Stimulated activated CD8-positive, alpha-beta memory T cell treated with anti-CD3 and anti-CD28 coated beads, Interleukin-7, amount 100 ng/mL, for 1 hour (primary cell): ENCODE measurements around the gene SLFNL1.

ENCODE experiments used
- DNase-seq, 2 donors: peaks; one replicate each; pipeline ENCODE4 v3.0.0-alpha.2; 2020; ENCODE audit warnings: low read depth in 2 of 2

The SLFNL1 gene

DNA sequence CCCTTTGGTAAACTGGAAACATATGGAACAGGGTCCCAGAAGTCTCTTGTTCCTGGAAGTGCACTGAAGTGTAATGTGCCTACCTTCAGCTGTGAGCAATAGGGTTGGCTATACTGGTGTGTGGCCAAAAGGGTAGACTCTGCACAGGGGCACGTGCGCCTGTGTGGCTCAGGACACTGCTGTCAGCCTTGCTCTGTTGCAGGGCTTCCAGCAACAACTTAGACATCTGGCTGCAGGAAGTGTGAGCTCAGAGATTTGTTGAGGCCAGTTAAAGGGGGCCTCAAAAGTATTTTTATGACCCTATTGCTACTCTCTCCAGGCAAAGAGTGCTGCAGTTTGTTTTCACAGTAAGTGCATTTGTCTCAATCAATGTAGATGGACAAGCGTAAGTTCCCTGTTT, 34.6 kb downstream of the SLFNL1 start:
- DNase-seq, result no peak

DNA sequence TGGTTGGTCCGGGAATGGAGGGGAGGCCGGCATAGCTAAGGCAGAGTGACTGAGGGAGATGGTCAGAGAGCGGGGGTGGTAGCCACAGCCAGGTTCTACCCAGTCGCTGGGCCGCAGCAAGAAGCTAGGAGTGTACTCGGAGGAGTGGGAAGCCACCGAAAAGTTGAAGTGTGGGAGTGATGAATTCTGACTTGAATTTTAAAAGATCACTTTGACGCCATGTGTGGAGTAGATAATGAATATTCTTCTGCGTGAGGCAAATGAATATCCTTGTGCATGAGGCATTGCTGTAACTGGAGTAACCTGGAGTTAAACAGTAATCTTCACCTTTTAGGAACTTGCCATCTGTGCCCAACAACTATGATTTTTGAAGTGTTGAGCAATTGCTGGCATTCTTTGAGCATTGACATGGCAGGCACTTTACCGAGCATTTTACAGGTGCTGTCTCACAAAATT, 35.2 kb downstream of the SLFNL1 start:
- DNase-seq, result no peak

DNA sequence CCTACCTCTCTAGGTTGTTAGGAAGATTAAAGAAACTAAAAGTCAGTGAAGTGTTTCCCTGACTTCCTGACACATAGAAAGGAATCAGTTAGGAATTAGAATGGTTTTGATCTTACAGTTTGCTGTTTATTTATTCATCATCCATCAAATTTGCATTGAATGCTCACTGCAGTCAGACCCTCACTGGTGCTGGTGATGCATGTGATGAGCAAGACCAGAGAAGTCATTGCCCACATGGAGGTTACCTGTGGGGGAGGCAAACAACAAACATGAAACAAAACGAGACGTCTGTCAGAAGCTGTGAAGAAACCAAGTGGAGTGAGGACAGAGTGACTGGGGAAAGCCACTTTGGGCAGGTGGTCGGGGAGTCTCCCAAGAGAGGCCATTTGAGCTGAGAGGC, 35.6 kb downstream of the SLFNL1 start:
- no peak for DNase-seq

DNA sequence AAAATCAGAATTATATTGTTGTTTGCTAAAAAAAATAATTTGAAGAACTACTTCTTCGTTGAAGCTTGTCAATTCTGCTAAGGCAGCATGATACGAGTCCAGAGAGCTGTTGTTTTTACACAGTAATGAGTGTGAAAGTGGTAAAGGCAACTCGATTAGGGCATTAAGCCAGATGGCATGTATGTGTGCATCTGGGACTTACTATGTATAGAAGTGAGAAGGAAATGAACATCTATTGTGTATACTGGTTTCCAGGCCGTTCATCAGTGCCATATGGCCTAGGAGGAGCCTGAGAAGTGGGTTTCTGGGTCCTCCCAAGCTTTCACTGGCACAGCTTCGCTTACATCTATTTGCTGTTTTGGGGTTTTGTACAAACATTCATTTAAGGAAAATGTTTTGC, 36.4 kb downstream of the SLFNL1 start:
- DNase-seq, result no peak

DNA sequence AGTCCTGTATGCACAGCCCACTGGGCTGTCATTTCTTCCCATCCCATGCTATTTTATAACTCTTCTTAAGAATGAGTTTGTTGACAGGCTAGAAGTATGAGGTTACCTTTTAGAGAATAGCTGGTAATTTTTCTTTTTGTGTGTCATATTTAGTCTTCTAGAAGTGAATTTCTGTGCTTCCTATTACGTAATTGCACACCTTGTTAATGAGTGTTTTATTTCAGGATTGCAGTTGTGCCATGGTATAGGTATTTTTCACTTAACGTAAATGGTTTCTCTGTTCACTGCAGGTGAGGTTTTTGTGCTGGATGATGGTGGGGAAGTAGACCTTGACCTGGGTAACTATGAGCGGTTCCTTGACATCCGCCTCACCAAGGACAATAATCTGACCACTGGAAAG, 37.0 kb downstream of the SLFNL1 start:
- DNase-seq, result no peak

DNA sequence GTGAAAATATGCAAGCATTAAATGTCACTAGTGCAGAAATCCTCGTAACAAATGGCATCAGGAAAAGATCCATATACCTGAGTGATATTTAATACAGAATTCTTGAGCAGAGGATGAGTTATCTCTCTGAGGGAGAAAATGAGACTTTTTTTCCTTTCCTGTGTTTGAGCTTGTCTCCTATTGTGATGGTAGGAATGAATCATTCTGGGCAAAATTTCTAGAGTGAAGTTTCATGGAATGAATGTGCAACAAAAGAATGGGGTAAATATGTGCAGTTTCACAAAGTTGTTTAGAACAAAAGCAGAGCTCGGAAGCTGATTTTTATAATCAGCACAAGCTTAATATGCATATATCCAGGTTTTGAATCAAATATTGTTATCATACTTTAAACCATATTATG, 37.5 kb downstream of the SLFNL1 start:
- no peak for DNase-seq

DNA sequence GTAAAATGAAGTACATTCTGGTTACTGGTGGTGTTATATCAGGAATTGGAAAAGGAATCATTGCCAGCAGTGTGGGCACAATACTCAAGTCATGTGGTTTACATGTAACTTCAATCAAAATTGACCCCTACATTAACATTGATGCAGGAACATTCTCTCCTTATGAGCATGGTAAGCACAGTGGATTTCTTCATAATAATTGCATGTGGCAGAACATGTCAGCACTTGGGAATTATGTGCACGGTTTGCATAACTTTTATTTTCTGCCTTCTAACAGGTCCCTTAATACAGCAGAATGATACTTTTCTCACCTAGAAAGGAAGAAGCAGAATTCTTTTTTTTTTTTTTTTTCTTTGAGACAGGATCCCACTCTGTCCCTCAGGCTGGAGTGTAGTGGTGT, 38.2 kb downstream of the SLFNL1 start:
- DNase-seq, result no peak

DNA sequence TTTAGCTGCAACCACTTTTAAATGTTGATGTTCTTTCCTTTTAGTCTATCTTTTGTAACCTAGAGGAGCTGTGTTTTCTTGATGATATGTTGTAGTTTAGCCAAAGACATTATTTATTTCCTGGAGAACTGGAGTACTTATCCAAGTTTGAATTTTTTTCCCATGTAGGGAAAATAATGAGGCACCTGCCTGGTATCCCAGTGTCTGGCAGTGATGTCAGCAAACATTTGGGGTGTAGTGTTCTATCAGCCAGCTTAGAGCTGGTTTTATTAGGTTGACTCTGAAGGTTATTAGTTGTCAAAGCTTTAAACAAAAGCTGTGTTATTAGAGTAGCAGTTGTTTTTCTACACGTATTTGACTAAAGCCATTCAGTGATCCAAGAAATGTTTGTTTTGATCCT, 38.8 kb downstream of the SLFNL1 start:
- no peak for DNase-seq

DNA sequence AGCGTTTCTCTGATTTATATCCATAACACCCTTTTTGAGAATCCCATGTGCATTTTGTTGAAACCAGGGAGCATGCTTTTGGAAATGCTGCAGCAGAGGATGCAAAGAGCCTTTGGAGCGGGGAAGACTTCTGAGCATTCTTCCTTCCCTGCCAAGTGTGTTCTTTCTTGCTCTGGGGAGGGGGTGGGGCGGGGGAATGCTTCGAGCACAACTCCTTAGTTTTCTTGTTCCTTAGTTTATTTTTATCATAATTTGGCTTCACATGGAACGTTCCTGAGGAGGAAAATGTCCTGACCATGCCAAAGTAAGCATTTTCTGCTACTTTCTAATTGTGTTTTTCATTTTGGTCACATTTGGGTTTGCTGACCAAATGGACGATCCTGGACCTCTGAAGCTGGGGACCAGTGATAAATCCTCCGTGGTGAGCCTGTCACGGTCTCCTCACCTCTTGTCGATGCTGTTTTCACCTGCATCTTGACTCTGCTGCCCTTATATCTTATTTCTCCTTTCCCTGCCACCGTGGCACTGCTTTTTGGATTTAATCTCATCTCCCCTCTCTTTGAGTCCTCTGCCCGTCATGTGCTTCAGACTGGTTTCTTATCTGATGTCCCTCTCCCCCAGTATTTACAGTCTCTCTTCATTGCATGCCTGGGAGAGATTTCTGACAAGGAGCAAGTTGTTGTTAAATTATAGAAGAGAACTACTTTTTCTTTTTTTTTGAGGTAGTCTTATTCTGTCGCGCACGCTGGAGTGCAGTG, 39.7 kb downstream of the SLFNL1 start:
- DNase-seq, result no peak

DNA sequence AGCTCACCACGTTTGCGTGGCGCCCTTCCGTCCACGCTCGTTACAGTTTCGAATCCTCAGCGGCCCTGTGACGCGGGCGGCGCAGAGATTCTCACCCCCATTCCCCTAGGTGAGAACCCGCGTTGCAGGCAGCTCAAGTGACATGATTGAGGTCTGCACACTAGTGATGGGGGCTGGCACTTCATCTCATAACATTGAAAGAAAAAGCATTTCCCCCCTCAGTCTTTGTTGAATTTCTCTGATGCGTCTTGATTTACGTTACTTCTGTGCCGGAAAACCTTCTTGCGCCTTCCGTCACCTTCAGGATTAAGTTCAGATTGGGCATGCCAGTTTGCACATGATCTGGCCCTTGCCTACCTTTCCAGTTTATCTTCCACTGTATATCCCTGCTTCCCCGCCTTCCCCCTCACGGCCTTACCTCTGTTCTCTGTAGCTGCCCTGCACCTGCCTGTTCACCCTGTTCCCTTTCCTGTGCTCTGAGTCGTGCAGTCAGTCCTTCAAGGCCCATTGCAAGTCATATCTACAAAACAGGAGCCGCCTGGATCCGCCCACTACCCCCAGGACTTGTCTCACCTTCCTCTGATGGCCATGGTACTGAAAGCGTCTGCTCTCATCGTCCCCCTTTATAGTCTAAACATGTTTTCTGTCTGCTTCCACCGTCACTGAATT, 40.9 kb downstream of the SLFNL1 start:
- DNase-seq, result peak; percentile 11 to 14

DNA sequence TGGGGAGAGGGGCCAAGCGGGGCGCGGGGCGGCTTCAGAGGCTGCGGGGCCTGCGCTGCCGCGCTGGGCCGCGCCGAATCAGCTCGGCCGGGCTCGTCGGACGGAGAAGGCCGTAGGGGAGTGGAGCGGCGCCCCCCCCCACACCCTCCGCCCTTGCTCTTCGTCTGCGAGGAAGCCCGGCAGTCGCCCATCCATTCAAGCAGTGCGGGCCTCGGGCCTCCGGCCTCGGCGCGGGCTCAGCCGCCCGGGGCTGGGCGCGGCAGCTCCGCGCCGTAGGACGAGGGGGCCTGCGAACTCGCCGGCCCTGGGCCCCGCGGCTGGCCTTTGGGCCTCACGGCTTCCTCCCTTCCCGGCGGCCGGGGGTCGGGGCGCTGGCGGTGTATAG, 41.5 kb downstream of the SLFNL1 start:
- no peak for DNase-seq

DNA sequence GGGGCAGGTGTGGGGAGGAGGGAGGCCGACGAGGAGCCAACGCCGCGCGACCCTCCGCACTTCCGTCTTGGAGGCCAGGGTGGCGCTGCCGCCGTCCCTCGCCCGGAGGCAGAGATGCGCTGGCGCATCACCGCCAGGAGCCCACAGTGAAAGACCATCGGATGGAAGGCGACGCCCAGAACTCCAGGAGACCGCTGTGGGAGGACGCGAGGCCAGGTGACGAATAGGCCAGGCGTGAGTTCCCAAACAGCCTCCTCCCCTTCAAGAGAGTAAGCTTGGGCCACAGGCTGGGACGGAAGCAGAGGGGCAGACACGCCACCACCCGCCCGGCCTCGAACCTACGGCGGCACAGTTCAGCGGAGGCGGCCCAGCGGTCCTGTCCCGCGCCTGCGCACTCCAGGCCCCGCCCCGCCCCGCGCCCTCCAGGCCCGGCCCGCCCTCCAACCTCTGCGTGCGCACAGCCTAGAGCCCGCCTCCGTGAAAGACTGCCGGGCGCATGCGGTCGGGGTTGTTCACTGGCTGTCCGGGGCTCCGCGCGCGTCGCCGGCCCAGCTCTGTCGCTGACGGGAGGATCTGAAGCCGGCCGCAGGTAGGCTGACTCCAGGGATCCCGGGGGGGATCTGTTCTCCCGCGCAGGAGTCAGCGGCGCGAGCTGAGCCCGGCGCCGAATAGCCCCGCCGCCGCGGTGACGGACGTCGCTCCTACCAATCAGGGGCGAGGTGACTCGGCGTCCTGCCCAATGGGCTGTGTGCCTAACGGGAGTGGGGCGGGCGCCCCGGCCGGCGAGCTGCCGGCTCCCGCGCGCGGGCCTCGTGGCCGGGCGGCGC, 42.1 kb downstream of the SLFNL1 start, which contains the start of gene CTPS1:
CTPS1 (plus strand) TSS at position 456 of the 827 bp plus-strand sequence. CDS start 3,595 bp downstream, outside the sequence.
- DNase-seq, result peak; percentile 92

DNA sequence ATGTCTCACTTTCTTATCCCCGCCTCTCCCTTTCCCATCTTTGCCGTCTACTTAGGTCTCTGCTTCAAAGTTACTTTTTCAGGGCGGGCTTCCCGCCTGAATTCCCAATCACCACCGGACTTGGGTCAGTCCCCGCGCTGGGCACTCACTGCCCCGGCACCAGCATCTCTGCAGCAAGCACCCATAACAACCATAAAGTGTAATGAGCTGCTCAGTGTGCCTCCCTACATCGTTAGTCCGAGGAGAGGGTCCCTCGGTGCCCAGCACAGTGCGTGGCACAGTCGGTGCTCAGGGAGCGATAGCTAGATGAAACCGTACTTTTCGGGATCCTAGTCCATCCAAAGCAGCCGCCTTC, 42.7 kb downstream of the SLFNL1 start:
- no peak for DNase-seq

DNA sequence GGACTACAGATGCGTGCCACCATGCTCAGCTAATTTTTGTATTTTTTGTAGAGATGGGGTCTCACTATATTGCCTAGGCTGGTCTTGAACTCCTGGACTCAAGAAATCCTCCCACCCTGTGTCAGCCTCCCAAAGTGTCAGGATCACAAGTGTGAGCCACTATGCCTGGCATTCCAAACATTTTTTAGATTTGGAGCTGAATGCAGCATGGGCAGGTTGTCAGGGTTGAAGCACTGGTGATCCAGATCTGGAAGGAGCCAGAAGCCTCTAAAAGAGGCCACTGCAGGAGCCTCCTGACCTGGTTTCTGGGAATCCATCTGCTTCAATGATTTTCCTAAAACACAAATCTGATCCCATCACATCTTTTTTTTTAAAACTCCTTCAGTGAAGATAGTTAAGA, 43.8 kb downstream of the SLFNL1 start:
- DNase-seq, result no peak

DNA sequence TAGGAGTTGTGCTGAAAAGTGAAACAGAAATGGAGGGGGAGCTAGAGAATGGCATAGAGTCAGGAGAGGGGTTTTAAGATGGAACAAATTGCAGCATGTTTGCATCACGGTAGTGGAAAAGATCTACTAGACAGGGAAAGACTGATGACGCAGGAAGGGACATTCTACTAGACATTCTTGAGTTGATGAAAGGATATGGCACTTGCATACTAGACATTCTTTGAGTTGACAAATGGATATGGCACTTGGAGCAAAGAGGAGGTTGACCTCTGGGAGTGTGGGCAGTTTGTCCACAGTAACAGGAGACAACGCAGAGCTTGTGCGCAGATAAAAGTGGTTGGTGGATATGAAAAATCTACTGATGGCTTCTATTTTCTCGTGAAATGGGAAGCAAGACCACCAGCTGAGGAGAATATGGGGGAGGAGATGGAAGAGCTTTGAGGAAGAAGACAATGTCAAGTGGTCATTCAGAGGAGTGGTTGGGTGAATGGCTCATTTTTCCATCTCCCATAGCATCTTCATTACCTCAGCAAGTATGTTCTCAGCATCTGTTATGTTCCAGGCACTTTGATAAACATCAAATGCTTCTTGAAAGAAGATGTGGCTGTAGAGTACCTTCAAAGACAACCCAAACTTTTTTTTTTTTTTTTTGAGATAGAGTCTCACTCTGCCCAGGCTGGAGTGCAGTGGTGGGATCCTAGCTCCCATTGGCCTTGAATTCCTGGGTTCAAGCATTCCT, 44.4 kb downstream of the SLFNL1 start:
- no peak for DNase-seq

DNA sequence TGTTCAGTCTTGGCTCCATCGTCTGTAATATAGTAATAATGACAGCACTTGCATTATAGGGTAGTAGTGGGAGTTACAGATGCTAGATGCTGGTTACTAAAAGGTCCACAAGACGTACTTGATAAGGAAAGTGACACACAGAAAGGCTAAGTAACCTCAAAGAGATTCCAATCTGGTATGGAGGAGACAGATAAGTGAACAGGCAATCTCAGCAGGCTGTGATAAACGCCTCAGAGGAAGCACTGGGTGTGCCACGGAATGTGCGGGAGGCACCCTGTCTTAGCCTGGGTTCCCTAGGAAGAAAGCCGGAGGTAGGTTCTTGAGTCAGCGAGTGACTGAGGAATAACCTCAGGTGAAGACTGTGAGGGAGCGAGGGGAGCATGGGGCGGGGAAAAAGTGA, 46.6 kb downstream of the SLFNL1 start:
- DNase-seq, result no peak

DNA sequence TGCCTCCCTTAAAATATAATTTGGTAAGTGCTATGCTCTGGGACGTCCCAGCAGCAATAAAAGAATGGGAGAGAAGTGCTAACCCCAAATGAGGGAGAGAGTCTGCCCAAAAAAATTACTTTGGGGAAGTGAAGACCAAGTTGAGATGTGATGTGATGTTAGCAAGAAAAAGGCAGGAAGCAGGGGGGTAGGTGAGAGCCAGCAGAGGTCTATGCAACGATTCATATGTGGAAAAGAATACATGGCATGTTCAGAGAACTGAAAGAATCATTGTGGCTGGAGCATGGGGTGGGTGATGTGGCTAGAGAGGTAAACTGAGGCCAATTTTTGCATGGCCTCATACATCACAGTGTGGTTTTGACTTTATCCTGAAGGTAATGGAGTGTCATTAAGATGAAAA, 47.6 kb downstream of the SLFNL1 start:
- DNase-seq, result no peak

DNA sequence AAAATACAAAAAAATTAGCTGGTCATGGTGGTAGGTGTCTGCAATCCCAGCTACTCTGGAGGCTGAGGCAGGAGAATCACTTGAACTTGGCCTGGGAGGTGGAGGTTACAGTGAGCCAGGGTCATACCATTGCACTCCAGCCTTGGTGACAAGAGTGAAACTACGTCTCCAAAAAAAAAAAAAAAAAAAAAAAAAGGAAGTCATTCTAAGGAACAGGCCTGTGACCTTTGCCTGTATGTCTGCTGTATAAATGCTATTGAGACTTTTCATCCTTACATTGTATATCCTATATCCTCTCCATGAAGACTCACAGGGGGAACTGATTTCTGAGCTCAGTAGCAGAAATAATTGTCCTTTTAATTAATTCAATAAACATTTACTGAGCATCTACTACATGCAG, 49.6 kb downstream of the SLFNL1 start:
- DNase-seq, result no peak

DNA sequence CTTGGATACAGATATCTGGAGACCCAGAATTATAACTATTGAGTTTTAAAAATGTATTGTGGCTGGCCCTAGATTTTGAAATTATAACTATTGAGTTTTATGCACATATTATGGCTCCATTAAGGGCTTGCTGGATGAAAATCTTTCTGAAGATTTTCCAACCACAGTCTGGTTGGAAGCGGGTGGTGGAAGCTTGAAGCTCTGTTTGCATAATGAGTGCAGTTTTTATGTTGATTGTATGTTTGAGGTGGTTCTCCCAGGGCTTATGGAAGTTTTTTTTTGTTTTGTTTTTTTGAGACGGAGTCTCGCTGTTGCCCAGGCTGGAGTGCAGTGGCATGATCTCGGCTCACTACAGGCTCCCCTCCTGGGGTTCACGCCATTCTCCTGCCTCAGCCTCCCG, 52.1 kb downstream of the SLFNL1 start:
- no peak for DNase-seq

DNA sequence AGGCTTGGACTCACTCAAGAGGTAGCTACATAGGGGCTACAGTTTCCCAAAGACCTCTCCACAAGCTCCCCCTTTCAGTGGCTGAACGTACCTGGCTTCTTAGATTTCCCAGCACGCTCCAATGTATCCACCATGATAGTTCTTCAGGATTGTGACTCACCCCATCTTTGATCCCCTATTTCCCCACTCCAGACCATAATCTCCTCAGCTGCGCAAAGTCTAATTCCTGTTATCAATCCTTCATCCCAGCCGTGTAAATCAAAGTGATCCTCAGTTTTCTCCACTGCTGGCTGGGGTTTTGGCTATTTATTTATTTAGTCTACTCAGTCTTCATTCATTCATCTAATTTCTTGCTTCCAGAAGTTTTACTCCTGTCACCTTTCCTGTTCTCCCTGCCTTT, 55.1 kb downstream of the SLFNL1 start:
- no peak for DNase-seq
